K562 (cell line): Measurements from ENCODE around the gene MCU. TPM values are rescaled to one million over a fixed set of nuclear protein-coding genes. Genes with fewer than 3 reads are reported as not detected.

Experiments used
- ATAC-seq: fragments of 200-7000 bp; cut with Tn5 transposase; 3 replicates; pipeline ENCODE4 v1.9.1; 2020; ENCODE audit warnings: moderate library complexity
- BruUV-seq: library from RNA; stranded (reverse); fragments of 400-500 nt; replicated peaks from 2 replicates; lab custom pipeline; 2021; lab: Mats Ljungman, UMichigan
- CTCF ChIA-PET: fragments of 300-600 bp; formaldehyde crosslinking; extraction: SDS; loops from one replicate; lab custom pipeline; 2021; ENCODE audit warnings: low intra/inter-chr PET ratio; lab: Yijun Ruan, JAX
- POLR2A ChIA-PET: fragments of 300-600, 350-650 bp; sonication (Branson Sonifier 250); formaldehyde crosslinking; extraction: SDS; loops from one replicate; lab custom pipeline; 2021; ENCODE audit warnings: antibody characterized with exemption, inconsistent platforms; lab: Yijun Ruan, JAX
- DNase-seq, 4 experiments: peaks; one replicate each; pipeline versions ENCODE4 v3.0.0 to v3.0.0-alpha.2; 2011 to 2018; ENCODE audit warnings: low spot score in 3 of 4, mixed read lengths in 3 of 4; ENCODE audit errors: extremely low read depth in 1 of 4
- FAIRE-seq: peaks from 2 replicates; lab custom pipeline; 2011; peaks lifted over from hg19 to GRCh38; lab: Jason Lieb, UNC
- H2AFZ ChIP-seq: 2 replicates; pipeline ENCODE4 v1.6.0; 2011; ENCODE audit warnings: low read depth, low read length, control low read depth, inconsistent platforms
- H3K27ac ChIP-seq: fragments of 200-600 bp; 3 replicates; pipeline ENCODE4 v1.8.0; 2011; ENCODE audit warnings: low read depth, mild to moderate bottlenecking, control low read depth, inconsistent platforms, low read length, moderate library complexity, mixed read lengths; ENCODE audit errors: extremely low read depth
- H3K27me3 ChIP-seq, 2 experiments: fragments of 300-600 bp in 1 of 2; 2 replicates in 1 of 2; 3 replicates in 1 of 2; pipeline versions ENCODE4 v1.6.0 to v1.8.0; 2011; ENCODE audit warnings: inconsistent platforms in 2 of 2, low read length in 2 of 2, mild to moderate bottlenecking in 1 of 2, mixed read lengths in 1 of 2, moderate library complexity in 1 of 2; ENCODE audit not compliant: control insufficient read depth in 2 of 2, insufficient read depth in 2 of 2
- H3K36me3 ChIP-seq: fragments of 300-600 bp; 3 replicates; pipeline ENCODE4 v1.8.0; 2011; ENCODE audit warnings: mild to moderate bottlenecking, low read length, inconsistent platforms; ENCODE audit not compliant: control insufficient read depth, insufficient read depth
- H3K4me1 ChIP-seq, 2 experiments: fragments of 200-600 bp in 1 of 2; replicated peaks in 1 of 2; 2 replicates in 1 of 2; 3 replicates in 1 of 2; pipeline versions ENCODE4 v1.5.1 to v1.8.0; 2011; ENCODE audit warnings: inconsistent platforms in 2 of 2, low read length in 2 of 2, mild to moderate bottlenecking in 1 of 2, mixed read lengths in 1 of 2, moderate library complexity in 1 of 2; ENCODE audit not compliant: control insufficient read depth in 2 of 2, insufficient read depth in 2 of 2
- H3K4me2 ChIP-seq: 2 replicates; pipeline ENCODE4 v1.6.1; 2011; ENCODE audit warnings: low read length, control low read depth, inconsistent platforms, mixed read lengths; ENCODE audit not compliant: insufficient read depth
- H3K4me3 ChIP-seq: fragments of 200-600 bp; sonication (generic), shearing (Covaris generic); 2 replicates; pipeline ENCODE4 v1.5.1; 2016; ENCODE audit warnings: control low read depth, inconsistent platforms
- H3K79me2 ChIP-seq: fragments of 200-600 bp; 3 replicates; pipeline ENCODE4 v1.8.0; 2011; ENCODE audit warnings: low read length, inconsistent platforms; ENCODE audit not compliant: control insufficient read depth, insufficient read depth
- H3K9ac ChIP-seq, 2 experiments: 2 replicates each; pipeline versions ENCODE4 v1.6.0 to v1.6.1; 2011; ENCODE audit warnings: low read depth in 2 of 2, low read length in 2 of 2, control low read depth in 1 of 2, inconsistent platforms in 1 of 2, mild to moderate bottlenecking in 1 of 2, mixed read lengths in 1 of 2; ENCODE audit not compliant: insufficient read depth in 1 of 2
- H3K9me1 ChIP-seq: one replicate; pipeline ENCODE4 v1.6.0; 2011; ENCODE audit warnings: inconsistent platforms, mild to moderate bottlenecking, low read length, moderate library complexity; ENCODE audit not compliant: control insufficient read depth, insufficient read depth
- H3K9me3 ChIP-seq: replicated peaks from 2 replicates; pipeline ENCODE4 v1.5.1; 2011; ENCODE audit warnings: low read depth, low read length, inconsistent platforms; ENCODE audit not compliant: control insufficient read depth, insufficient read depth
- H4K20me1 ChIP-seq: replicated peaks from 2 replicates; pipeline ENCODE4 v1.6.1; 2011; ENCODE audit warnings: low read length, inconsistent platforms, mixed read lengths; ENCODE audit not compliant: control insufficient read depth, insufficient read depth
- ATF3 ChIP-seq, 2 experiments: fragments of 450-650 bp in 1 of 2; sonication (generic) in 1 of 2; formaldehyde crosslinking in 1 of 2; IDR thresholded peaks in 1 of 2; conservative IDR thresholded peaks in 1 of 2; 2 replicates each; pipeline versions ENCODE4 v1.6.1 to v1.8.1; 2016 to 2023; ENCODE audit warnings: mild to moderate bottlenecking in 2 of 2, moderate library complexity in 2 of 2, inconsistent platforms in 1 of 2, missing genetic modification reagents in 1 of 2
- ESRRA ChIP-seq: fragments of 450-650 bp; IDR thresholded peaks from 2 replicates; pipeline ENCODE4 v1.6.1; 2014; ENCODE audit warnings: low read depth, mild to moderate bottlenecking, moderate library complexity, borderline replicate concordance
- FOXJ2 ChIP-seq: fragments of 200-800 bp; sonication (Bioruptor generic); IDR thresholded peaks from 2 replicates; pipeline ENCODE4 v1.6.1; 2016; ENCODE audit warnings: missing genetic modification characterization, missing compliant biosample characterization
- KHSRP ChIP-seq: fragments of 450-650 bp; IDR thresholded peaks from 2 replicates; pipeline ENCODE4 v1.6.1; 2017
- SP2 ChIP-seq: IDR thresholded peaks from 2 replicates; pipeline ENCODE4 v1.6.1; 2011; ENCODE audit warnings: mild to moderate bottlenecking, low read depth, low read length, moderate library complexity; ENCODE audit not compliant: poor library complexity, severe bottlenecking; ENCODE audit errors: extremely low read depth
- TCF7 ChIP-seq: sonication (generic); IDR thresholded peaks from 2 replicates; pipeline ENCODE4 v1.6.1; 2016; ENCODE audit warnings: antibody characterized with exemption, borderline replicate concordance
- ZNF232 ChIP-seq: sonication (generic); formaldehyde crosslinking; IDR thresholded peaks from 2 replicates; pipeline ENCODE4 v1.8.0; 2022; ENCODE audit warnings: mild to moderate bottlenecking, missing genetic modification reagents
- ZNF347 ChIP-seq: fragments of 450-650 bp; formaldehyde crosslinking; IDR thresholded peaks from 2 replicates; pipeline ENCODE4 v1.4.0; 2020; ENCODE audit warnings: low read depth, mild to moderate bottlenecking, moderate library complexity
- WGBS: fragments of 100-300 bp; shearing (Covaris generic); methylation state at CpG from one replicate; pipeline ENCODE4 v1.1.6; 2016; ENCODE audit warnings: low coverage, mixed read lengths; ENCODE audit not compliant: insufficient coverage; ENCODE audit errors: missing lambda C conversion rate; 5-methylcytosine and 5-hydroxymethylcytosine counted together
- in situ Hi-C: fragments of 300-500 bp; cut with MboI; formaldehyde crosslinking; loops from 4 replicates; pipeline ENCODE4 v1.15.0; 2018; ENCODE audit warnings: inconsistent platforms, mixed read lengths
- intact Hi-C: fragments of 100-400 bp; cut with micrococcal nuclease; formaldehyde crosslinking; loops from 2 replicates; pipeline ENCODE4 v1.14.2; 2022
- polyA plus RNA-seq, 8 experiments: library from polyadenylated mRNA; depleted of rRNA in 4 of 8; stranded (reverse) in 5 of 8; unstranded in 3 of 8; fragments of >200 nt; fragmentation: Nextera tagmentation in 2 of 8; fragmentation: Illumina TruSeq in 1 of 8; extraction: Ambion mirVana in 2 of 8; extraction: Trizol in 1 of 8; gene quantifications; 2 replicates each; pipeline versions ENCODE4 v1.2.1 to v1.2.3, GENCODE V29; 2011 to 2014; ENCODE audit warnings: inconsistent platforms in 1 of 8, missing spikeins in 1 of 8
- total RNA-seq, 7 experiments: library from RNA; depleted of rRNA in 6 of 7; stranded (reverse); fragments of >200 nt in 6 of 7; fragmentation: Illumina TruSeq in 2 of 7; extraction: Trizol in 2 of 7; gene quantifications; 2 replicates each; pipeline versions ENCODE4 v1.2.1 to v1.2.3, GENCODE V29; 2011 to 2021; ENCODE audit warnings: low replicate concordance in 1 of 7

The MCU gene
- total and polyA plus RNA-seq, 9 of the 15 experiments (the other 6 are each of a cell fraction or from before 2014, with no cell fraction given), result 8.2 to 88.8 (median 21.3) TPM

DNA sequence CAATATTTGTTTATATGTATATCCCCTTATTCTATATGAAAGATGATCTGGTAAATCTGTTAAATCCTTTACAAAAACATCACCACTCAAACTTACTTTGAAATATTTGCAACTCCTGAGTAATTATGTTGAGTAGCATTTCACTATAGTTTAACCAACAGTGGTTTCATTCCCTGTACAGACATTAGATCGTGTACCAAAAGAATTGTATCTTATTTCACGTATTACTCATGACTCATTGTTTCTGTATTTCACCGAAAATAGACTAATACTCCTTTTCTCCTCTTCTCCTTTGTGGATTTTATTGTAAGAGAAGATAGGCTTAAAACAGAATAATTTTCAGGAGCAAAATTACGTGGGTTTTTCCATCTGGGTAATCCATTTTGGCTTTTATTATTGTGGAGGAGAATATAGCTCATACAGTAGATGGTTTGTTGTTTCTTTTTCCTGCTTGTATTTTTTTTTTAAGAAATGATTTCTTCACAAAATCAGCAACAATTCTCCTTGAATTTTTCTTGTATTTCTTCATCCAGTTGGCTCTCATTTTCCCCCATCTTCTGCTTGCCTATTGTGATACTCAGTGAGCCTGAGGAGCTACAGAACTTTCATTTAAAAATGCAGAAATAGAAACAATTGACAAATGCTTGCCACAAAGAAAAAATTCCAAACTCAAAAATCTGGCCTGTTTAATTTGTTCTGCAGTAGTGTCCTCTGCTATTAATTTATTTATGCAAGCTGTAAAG, 111.0 kb downstream of the MCU start (continued):
- TF ChIP-seq ATF3 (IDR thresholded peaks at IDR 0.05) (peak; percentile 41; the same call in 1 of the 2 replicates), ATF3 (CRISPR knock-in tag; conservative IDR thresholded peaks at IDR 0.05) (no peak), TCF7 (no peak)

DNA sequence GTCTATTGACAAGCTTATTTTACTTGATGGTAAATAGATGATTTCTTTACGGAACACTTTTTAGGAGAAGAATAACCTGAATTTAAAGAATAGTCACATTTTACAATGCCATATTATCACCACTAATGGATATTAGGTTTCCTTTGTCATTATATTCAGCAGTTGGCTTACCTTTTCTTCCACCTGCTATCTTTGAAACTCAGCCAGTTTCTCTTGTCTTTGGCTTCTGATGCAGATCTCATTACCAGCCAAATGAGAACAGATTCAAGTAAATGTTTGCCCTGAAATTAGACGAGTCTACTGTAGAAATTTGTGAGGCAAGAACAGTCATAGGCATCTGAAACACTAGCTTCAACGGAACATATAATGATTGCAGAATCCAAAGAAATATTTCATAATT, 116.1 kb downstream of the MCU start:
- WGBS, result 67% methylated on average over 3 of the region's 3 CpGs
- Histone ChIP-seq H3K4me3 (no peak overlapping the region), H3K27me3 (no peaks in the 10 kb centered on the region), H3K4me1 (no peaks in the 10 kb centered on the region; a peak in 2 of 5 replicates), H3K36me3 (no peaks in the 10 kb centered on the region), H3K9me1 (no peaks in the 10 kb centered on the region), H3K4me2 (no peak overlapping the region), H3K9ac (no peak overlapping the region), H3K9me3 (no peaks in the 10 kb centered on the region), H2AFZ (no peak overlapping the region), H4K20me1 (0 out of 2 replicates have a peak, but pooled peaks cover 3% of the 10 kb centered on the region), H3K79me2 (no peaks in the 10 kb centered on the region), H3K27ac (no peak overlapping the region)
- ChIA-PET POLR2A (interaction anchor here (1.5 kb wide), 1 partner anchor 9 kb away, joined by 5 read pairs; no protein-coding TSS in a partner anchor), CTCF (no interaction called here)
- in situ Hi-C loops (no loop called here), intact Hi-C loops (no loop called here)
- FAIRE-seq (no peak), ATAC-seq (no peak), DNase-seq (no peak)
- BruUV-seq, result no TSS peak
- TF ChIP-seq ZNF232, result no peak
- TF ChIP-seq ESRRA, result no peak
- TF ChIP-seq SP2, result no peak
- TF ChIP-seq KHSRP, result no peak
- no peak for TF ChIP-seq FOXJ2 (tag)
- TF ChIP-seq ZNF347 (CRISPR knock-in tag), result no peak
